Gastrocnemius medialis (tissue), 4 donors: ENCODE results near the gene LRSAM1. TPM values are rescaled to one million over a fixed set of nuclear protein-coding genes. Genes with fewer than 3 reads are reported as not detected.

Source experiments
- ATAC-seq, 2 donors: fragments of 150-250 bp; one replicate each; pipeline ENCODE4 v1.9.1; 2016
- DNase-seq, 2 donors: peaks; one replicate each; pipeline ENCODE4 v3.0.0-alpha.2; 2019
- H3K27ac ChIP-seq, 4 donors: fragments of 200-600 bp; sonication (generic); 1 replicate in 1 of 4; 2 replicates in 3 of 4; pipeline ENCODE4 v1.5.1; 2016 to 2018; ENCODE audit warnings: mild to moderate bottlenecking in 2 of 4, moderate library complexity in 1 of 4
- H3K27me3 ChIP-seq, 3 donors: fragments of 200-600 bp; sonication (generic) in 2 of 3; 1 replicate in 1 of 3; 2 replicates in 2 of 3; pipeline versions ENCODE4 v1.5.1 to v1.6.0; 2016 to 2019; ENCODE audit warnings: mild to moderate bottlenecking in 1 of 3, moderate library complexity in 1 of 3
- H3K36me3 ChIP-seq, 2 donors: fragments of 200-600 bp; sonication (generic) in 1 of 2; one replicate each; pipeline ENCODE4 v1.5.1; 2017 to 2018
- H3K4me1 ChIP-seq, 2 donors: fragments of 200-600 bp; sonication (generic) in 1 of 2; one replicate each; pipeline ENCODE4 v1.5.1; 2016 to 2017; ENCODE audit warnings: mild to moderate bottlenecking in 2 of 2
- H3K4me3 ChIP-seq, 4 donors: fragments of 200-600 bp; sonication (generic) in 3 of 4; 1 replicate in 1 of 4; 2 replicates in 3 of 4; pipeline ENCODE4 v1.5.1; 2016 to 2019; ENCODE audit warnings: mild to moderate bottlenecking in 2 of 4
- H3K9me3 ChIP-seq, 3 donors: fragments of 200-600 bp; sonication (generic) in 2 of 3; 1 replicate in 1 of 3; 2 replicates in 2 of 3; pipeline ENCODE4 v1.5.1; 2016 to 2019
- POLR2A ChIP-seq, 2 donors: fragments of 450-650 bp; IDR thresholded peaks; one replicate each; pipeline ENCODE4 v1.6.1; 2017; ENCODE audit warnings: antibody characterized with exemption in 2 of 2, mild to moderate bottlenecking in 2 of 2, moderate library complexity in 2 of 2
- in situ Hi-C, 4 donors: fragments of 200-750 bp; cut with MboI; loops; one replicate each; pipeline versions ENCODE4 v1.15.0 to v1.8.0; 2017; ENCODE audit warnings: low sequenced_read_pairs in 4 of 4
- intact Hi-C: fragments of 100-400 bp; cut with DNase I; formaldehyde crosslinking; loops from one replicate; pipeline ENCODE4 v1.15.1; 2023; ENCODE audit warnings: low total_unique reads
- total RNA-seq, 4 donors: library from RNA; depleted of rRNA; stranded (reverse); fragments of >200 nt; gene quantifications; one replicate each; pipeline versions ENCODE4 v1.1.0 to v1.2.3, GENCODE V29; 2016
- TF ChIP-seq, protein P1 (sequence below), 5 experiments: fragments of 450-650 bp in 3 of 5; fragments of 200-600 bp in 2 of 5; sonication (generic) in 2 of 5; IDR thresholded peaks in 4 of 5; conservative IDR thresholded peaks in 1 of 5; 1 replicate in 4 of 5; 2 replicates in 1 of 5; pipeline ENCODE4 v1.5.1; 2016 to 2019; ENCODE audit warnings: antibody characterized with exemption in 5 of 5, mild to moderate bottlenecking in 3 of 5, moderate library complexity in 3 of 5

LRSAM1 gene
- total RNA-seq, 4 donors from 2014 or later, result 10.2 to 17.3 (median 16.1) TPM

DNA sequence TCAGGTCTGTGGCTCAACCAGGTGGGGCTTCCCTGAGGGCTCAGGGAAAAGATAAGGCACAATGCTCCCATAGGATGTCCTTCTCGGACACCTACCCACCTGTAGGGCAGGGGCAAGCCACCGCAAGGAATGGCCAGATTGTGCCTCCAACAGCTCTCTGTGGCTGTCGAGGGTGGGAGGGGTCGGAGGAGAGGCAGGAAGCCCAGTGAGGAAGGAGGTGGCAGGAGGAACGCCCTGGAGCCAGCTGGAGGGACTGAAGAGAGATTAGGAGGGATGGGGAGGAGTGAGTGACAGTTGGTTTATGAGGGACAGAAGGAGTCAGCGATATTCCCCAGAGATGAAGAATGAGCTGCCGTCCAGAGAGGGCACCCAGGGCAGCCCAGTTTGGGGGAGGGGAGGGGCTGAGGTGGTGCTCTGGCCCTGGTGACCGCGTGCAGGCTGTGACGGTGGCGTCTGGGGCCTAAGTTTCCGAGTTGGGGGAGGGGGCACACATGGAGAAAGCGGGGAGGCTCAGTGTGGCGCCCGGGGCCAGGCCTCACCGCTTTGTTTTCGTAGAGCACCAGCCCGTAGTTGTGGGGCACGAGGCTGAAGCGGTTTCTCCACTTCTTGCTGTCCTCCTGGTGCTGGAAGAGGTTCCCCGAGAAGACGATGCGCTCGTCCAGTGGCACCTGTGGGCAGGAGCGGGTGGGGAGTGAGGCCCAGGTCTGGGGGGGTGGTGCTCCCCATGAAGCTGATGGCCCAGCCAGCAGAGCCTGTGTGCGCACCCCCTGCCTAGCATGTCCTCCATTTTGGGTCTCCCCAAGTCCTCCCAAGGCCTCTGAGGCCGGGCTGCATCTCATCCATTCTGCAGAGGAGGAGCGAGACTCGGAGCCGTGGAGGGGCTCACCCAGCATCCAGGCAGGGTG is 75.6 kb downstream of the LRSAM1 start:
- DNase-seq, result no peak
- Histone ChIP-seq H3K4me1 (peaks cover 10 to 12% of the 10 kb centered on the region in 2 donors), H3K27ac (peak overlapping the region in 3 of 4 donors; percentile 32 to 72 (median 33)), H3K9me3 (no peaks in the 10 kb centered on the region), H3K27me3 (no peaks in the 10 kb centered on the region), H3K36me3 (peaks cover 0 to 17% of the 10 kb centered on the region in 2 donors), H3K4me3 (no peak overlapping the region)
- in situ Hi-C loops (no loop called here), intact Hi-C loops (no loop called here)
- TF ChIP-seq POLR2A (IDR thresholded peaks at IDR 0.05), result no peak
- TF ChIP-seq, protein P1, sequence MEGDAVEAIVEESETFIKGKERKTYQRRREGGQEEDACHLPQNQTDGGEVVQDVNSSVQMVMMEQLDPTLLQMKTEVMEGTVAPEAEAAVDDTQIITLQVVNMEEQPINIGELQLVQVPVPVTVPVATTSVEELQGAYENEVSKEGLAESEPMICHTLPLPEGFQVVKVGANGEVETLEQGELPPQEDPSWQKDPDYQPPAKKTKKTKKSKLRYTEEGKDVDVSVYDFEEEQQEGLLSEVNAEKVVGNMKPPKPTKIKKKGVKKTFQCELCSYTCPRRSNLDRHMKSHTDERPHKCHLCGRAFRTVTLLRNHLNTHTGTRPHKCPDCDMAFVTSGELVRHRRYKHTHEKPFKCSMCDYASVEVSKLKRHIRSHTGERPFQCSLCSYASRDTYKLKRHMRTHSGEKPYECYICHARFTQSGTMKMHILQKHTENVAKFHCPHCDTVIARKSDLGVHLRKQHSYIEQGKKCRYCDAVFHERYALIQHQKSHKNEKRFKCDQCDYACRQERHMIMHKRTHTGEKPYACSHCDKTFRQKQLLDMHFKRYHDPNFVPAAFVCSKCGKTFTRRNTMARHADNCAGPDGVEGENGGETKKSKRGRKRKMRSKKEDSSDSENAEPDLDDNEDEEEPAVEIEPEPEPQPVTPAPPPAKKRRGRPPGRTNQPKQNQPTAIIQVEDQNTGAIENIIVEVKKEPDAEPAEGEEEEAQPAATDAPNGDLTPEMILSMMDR (IDR thresholded peaks at IDR 0.05 in 4 of 5, conservative IDR thresholded peaks at IDR 0.05 in 1 of 5), result no peak
- ATAC-seq, result no peak

DNA sequence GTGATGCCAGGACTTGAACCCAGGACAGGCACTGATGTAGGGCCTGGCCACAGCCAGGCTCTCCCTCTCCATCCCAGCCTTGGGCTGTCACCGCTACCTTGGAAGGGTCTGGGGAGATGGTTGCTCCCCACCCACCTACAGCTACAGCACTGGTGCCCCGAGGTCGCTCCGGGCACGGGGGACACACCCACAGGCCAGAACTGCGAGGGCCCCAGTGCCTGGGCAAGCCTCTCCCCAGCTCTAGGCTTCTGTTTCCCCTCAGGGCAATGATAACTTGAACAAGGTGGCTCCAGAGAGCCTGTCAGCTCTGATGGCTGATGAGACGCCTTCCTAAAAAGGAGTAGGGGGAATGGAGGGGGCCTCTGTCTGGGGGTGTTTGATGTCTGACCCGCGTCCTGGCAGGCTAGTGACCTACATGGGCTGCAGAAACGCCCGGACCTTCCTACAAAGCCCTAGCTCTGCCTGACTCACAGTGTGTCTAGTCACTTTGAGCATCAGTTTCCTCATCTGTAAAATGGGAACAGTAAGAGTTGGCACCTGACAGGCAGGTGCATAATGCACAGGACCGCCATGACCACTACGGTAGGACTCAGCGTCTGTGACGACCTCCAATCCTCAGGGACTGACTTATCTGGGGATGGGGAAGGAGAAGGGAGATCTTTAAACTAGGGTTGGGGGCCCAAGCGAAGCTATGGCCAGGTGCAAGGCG is 76.4 kb downstream of the LRSAM1 start:
- H3K9me3 ChIP-seq, result no peaks in the 10 kb centered on the region
- DNase-seq (no peak), ATAC-seq (no peak)
- peaks cover 0 to 17% of the 10 kb centered on the region in 2 donors for H3K36me3 ChIP-seq
- peak overlapping the region in 3 of 4 donors; percentile 32 to 72 (median 33) for H3K27ac ChIP-seq
- TF ChIP-seq POLR2A (IDR thresholded peaks at IDR 0.05), result no peak
- TF ChIP-seq, protein P1 (IDR thresholded peaks at IDR 0.05 in 4 of 5, conservative IDR thresholded peaks at IDR 0.05 in 1 of 5), result no peak
- H3K27me3 ChIP-seq, result no peaks in the 10 kb centered on the region
- peaks cover 7% of the 10 kb centered on the region in 2 donors for H3K4me1 ChIP-seq
- in situ Hi-C loops, result no loop called here
- H3K4me3 ChIP-seq, result no peak overlapping the region
- intact Hi-C loops, result no loop called here

DNA sequence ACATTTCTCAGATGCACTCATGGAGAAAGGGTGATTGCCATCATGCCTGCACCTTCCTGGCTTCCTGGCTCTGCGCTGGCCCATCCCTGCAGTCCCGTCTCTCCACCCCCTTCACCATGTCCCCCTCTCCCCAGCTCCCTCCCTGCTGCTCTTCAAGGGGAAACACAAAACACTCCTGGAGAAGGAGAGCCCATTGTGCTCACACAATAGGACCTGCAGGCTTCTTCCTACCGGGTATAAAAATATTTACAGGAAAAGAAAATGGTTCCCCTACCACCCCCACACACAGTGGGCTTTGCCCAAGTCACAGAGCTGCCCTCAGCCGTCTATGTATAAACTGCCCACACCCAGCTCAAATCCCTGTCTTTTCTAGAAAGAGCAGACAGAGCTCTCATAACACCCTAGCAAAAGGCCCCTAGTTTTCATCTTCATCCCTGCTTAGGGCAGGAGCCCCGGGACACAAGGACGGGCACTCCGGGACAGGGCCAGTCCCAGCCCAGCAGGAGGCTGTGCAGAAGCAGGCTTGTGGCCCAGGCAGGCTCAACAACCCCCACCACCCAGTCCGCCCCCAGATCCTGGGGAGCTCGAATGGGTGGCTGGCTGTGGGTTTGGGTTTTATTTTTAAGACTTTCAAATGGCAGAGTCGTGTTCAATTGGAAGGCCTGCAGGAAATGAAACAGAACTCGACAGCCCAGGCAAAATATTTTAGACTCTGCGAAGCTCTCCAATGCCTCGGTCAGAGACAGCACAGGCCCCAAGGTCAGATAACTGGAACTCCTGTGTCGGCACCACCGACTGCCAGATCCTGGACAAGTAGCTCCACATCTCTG is 77.3 kb downstream of the LRSAM1 start:
- Histone ChIP-seq H3K36me3 (peaks cover 0 to 15% of the 10 kb centered on the region in 2 donors), H3K4me3 (no peak overlapping the region), H3K9me3 (no peaks in the 10 kb centered on the region), H3K4me1 (peaks cover 7% of the 10 kb centered on the region in 2 donors), H3K27me3 (no peaks in the 10 kb centered on the region), H3K27ac (peak overlapping the region in 3 of 4 donors; percentile 48 to 73 (median 72))
- in situ Hi-C loops (no loop called here), intact Hi-C loops (no loop called here)
- ATAC-seq (peak; percentile 35 to 50), DNase-seq (no peak)
- TF ChIP-seq POLR2A (IDR thresholded peaks at IDR 0.05), result no peak
- TF ChIP-seq, protein P1 (IDR thresholded peaks at IDR 0.05 in 4 of 5, conservative IDR thresholded peaks at IDR 0.05 in 1 of 5), result no peak

DNA sequence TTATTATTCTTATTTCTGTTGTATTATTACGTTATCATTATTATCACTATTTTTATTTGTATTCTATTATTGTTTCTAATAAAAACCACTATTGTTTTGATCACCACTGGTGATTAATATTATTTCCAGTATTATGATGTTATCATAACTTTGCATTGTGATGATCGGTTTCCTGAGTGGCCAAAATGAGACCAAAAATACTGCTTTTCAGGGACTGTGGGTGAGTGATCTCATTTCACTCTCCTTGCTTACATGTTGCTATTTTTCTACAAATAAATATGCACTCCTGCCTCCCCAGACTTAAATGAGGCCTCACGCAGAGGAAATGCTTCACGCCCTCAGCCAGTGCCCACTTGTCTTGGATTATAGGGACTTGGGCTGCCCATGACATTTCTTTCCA is 78.4 kb downstream of the LRSAM1 start:
- TF ChIP-seq, protein P1 (IDR thresholded peaks at IDR 0.05 in 4 of 5, conservative IDR thresholded peaks at IDR 0.05 in 1 of 5), result no peak
- no peak for TF ChIP-seq POLR2A (IDR thresholded peaks at IDR 0.05)
- Histone ChIP-seq H3K4me1 (peaks cover 7% of the 10 kb centered on the region in 2 donors), H3K27ac (peak overlapping the region in 3 of 4 donors; percentile 47 to 73 (median 72)), H3K4me3 (no peak overlapping the region), H3K27me3 (no peaks in the 10 kb centered on the region), H3K9me3 (no peaks in the 10 kb centered on the region), H3K36me3 (peaks cover 0 to 10% of the 10 kb centered on the region in 2 donors)
- intact Hi-C loops (no loop called here), in situ Hi-C loops (no loop called here)
- no peak for ATAC-seq
- DNase-seq, result no peak
